Adipocyte (in vitro differentiated cells): Measurements from ENCODE around the gene CYB5R3.

Source experiments
- DNase-seq: peaks from one replicate; pipeline ENCODE4 v3.0.0-alpha.2; 2015; ENCODE audit warnings: low read depth
- H3K27me3 ChIP-seq: replicated peaks from 2 replicates; pipeline ENCODE4 v1.7.0; 2013; ENCODE audit warnings: mild to moderate bottlenecking, low read length, moderate library complexity; ENCODE audit not compliant: control insufficient read depth, insufficient read depth
- H3K36me3 ChIP-seq: 2 replicates; pipeline ENCODE4 v1.7.0; 2013; ENCODE audit warnings: low read length, mild to moderate bottlenecking, moderate library complexity; ENCODE audit not compliant: control insufficient read depth, insufficient read depth, severe bottlenecking
- H3K4me1 ChIP-seq: 2 replicates; pipeline ENCODE4 v1.7.0; 2013; ENCODE audit warnings: mild to moderate bottlenecking, low read length, moderate library complexity; ENCODE audit not compliant: control insufficient read depth, insufficient read depth
- H3K4me3 ChIP-seq: 2 replicates; pipeline ENCODE4 v1.7.0; 2013; ENCODE audit warnings: mild to moderate bottlenecking, low read length, moderate library complexity
- H3K9ac ChIP-seq: 2 replicates; pipeline ENCODE4 v1.7.0; 2013; ENCODE audit warnings: mild to moderate bottlenecking, low read length, moderate library complexity
- H3K9me3 ChIP-seq: 2 replicates; pipeline ENCODE4 v1.7.0; 2013; ENCODE audit warnings: mild to moderate bottlenecking, low read length, moderate library complexity; ENCODE audit not compliant: control insufficient read depth

CYB5R3 gene

GRCh38 chr22:42626951-42627625 lies 22.1 kb downstream of the CYB5R3 start:
- Histone ChIP-seq H3K9ac (no peak overlapping the region), H3K4me1 (peaks cover 14% of the 10 kb centered on the region), H3K36me3 (peaks cover 95% of the 10 kb centered on the region), H3K27me3 (no peaks in the 10 kb centered on the region), H3K4me3 (no peak overlapping the region), H3K9me3 (no peaks in the 10 kb centered on the region)
- no peak for DNase-seq

- no peaks in the 10 kb centered on the region for H3K27me3 ChIP-seq
- peaks cover 14% of the 10 kb centered on the region for H3K4me1 ChIP-seq
- peaks cover 89% of the 10 kb centered on the region for H3K36me3 ChIP-seq
- no peak overlapping the region for H3K9ac ChIP-seq
- H3K9me3 ChIP-seq: no peaks in the 10 kb centered on the region
- no peak overlapping the region for H3K4me3 ChIP-seq
- no peak for DNase-seq
Observed at GRCh38 chr22:42626431-42626830, 22.8 kb downstream of the CYB5R3 start.

- H3K9me3 ChIP-seq: no peaks in the 10 kb centered on the region
- H3K36me3 ChIP-seq: peaks cover 79% of the 10 kb centered on the region
- no peaks in the 10 kb centered on the region for H3K27me3 ChIP-seq
- H3K4me3 ChIP-seq: no peak overlapping the region
- peaks cover 24% of the 10 kb centered on the region for H3K4me1 ChIP-seq
- no peak overlapping the region for H3K9ac ChIP-seq
- DNase-seq: no peak
Observed at GRCh38 chr22:42625416-42625815, 23.8 kb downstream of the CYB5R3 start.

DNA sequence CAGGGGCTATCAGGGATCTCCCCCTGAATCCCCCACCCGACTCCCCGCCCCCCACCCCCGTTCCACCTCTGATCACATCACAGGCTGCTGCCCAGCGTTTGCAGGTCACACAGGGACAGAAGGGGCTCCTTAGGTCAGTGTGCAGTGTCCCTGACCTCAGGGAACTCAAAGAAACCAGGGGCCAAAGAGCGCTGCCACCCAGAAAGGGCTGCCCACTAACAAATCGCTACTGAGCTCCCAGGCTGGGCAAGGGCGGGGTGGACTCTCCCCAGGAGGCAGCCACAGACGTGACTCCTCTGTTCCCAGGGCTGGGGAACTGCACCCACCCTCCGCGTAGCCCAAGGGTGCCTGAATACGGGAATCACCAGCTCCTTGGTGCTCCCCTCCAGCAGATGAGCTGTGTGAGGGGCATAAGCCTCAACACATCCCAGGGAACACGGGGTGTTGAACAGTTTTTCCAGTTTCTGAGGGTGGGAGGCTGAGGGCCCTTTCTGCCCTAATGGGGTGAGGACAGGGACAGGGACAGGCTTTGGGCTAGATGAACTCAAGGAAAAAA lies 24.6 kb downstream of the CYB5R3 start:
- no peak for DNase-seq
- Histone ChIP-seq H3K4me1 (peaks cover 29% of the 10 kb centered on the region), H3K36me3 (peaks cover 80% of the 10 kb centered on the region), H3K9ac (peak overlapping the region; percentile 67), H3K9me3 (no peaks in the 10 kb centered on the region), H3K27me3 (no peaks in the 10 kb centered on the region), H3K4me3 (no peak overlapping the region)

- Histone ChIP-seq H3K27me3 (no peaks in the 10 kb centered on the region), H3K4me1 (peaks cover 29% of the 10 kb centered on the region), H3K9ac (no peak overlapping the region), H3K9me3 (no peaks in the 10 kb centered on the region), H3K4me3 (no peak overlapping the region), H3K36me3 (peaks cover 80% of the 10 kb centered on the region)
- no peak for DNase-seq
Observed at GRCh38 chr22:42623756-42624441, 25.3 kb downstream of the CYB5R3 start.

GRCh38 chr22:42623301-42623751 lies 25.9 kb downstream of the CYB5R3 start:
- Histone ChIP-seq H3K9me3 (no peaks in the 10 kb centered on the region), H3K4me1 (peaks cover 29% of the 10 kb centered on the region), H3K27me3 (no peaks in the 10 kb centered on the region), H3K4me3 (no peak overlapping the region), H3K9ac (no peak overlapping the region), H3K36me3 (peaks cover 76% of the 10 kb centered on the region)
- DNase-seq: no peak

GRCh38 chr22:42622061-42622710 lies 27.0 kb downstream of the CYB5R3 start:
- Histone ChIP-seq H3K27me3 (no peaks in the 10 kb centered on the region), H3K9ac (peak overlapping the region; percentile 66), H3K4me3 (no peak overlapping the region), H3K9me3 (no peaks in the 10 kb centered on the region), H3K4me1 (peaks cover 36% of the 10 kb centered on the region), H3K36me3 (peaks cover 65% of the 10 kb centered on the region)
- DNase-seq: no peak

DNA sequence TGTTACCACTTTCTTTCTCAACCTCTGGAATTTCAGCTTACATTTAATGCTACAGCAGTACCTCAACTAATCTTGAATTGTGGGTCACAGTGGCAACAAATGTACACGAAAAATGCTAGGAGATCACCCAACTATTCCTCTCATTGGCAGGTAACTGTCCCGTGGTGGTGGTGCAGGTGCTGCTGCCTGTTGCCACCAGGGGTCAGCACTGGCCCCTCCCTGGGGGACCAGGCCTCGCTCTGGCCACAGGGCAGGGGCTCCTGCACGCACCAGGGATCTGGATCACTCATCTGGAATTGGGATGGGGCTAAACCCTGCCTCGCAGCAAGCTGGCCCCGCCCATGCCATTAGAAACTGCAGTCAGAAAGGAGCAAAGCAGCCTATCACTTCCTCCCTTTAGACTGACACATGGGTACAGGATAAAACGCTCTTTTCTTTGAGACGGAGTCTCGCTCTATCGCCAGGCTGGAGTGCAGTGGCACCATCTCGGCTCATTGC lies 27.6 kb downstream of the CYB5R3 start:
- Histone ChIP-seq H3K27me3 (no peaks in the 10 kb centered on the region), H3K9ac (peak overlapping the region; percentile 66), H3K36me3 (peaks cover 59% of the 10 kb centered on the region), H3K4me1 (peaks cover 42% of the 10 kb centered on the region), H3K4me3 (peak overlapping the region; percentile 28), H3K9me3 (no peaks in the 10 kb centered on the region)
- DNase-seq: peak; percentile 89

DNA sequence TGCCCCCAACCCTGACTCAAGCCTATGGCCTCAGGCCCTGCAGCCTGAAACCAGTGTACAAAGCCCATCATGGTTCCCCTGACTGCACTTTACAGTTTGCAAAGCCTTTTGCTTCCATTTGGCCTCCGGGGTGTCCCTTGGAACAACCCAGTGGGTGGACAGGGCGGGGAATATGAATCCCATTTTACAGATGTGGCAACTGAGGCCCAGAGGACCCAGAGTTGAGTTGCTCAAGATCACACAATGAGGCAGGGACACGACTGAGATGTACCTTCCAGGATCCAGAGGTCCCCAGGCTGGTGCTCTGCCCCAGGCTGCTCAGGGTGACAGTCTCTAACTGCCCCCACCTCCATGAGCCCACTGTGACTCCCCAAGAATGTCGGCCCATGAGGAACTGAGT lies 29.1 kb downstream of the CYB5R3 start:
- no peak for DNase-seq
- Histone ChIP-seq H3K27me3 (no peaks in the 10 kb centered on the region), H3K4me1 (peaks cover 52% of the 10 kb centered on the region)

GRCh38 chr22:42619261-42620063 lies 29.7 kb downstream of the CYB5R3 start:
- Histone ChIP-seq H3K9me3 (no peaks in the 10 kb centered on the region), H3K27me3 (no peaks in the 10 kb centered on the region), H3K4me3 (no peak overlapping the region), H3K9ac (peak overlapping the region; percentile 22), H3K36me3 (peaks cover 39% of the 10 kb centered on the region), H3K4me1 (peaks cover 52% of the 10 kb centered on the region)
- DNase-seq: no peak

More for the DNA sequence above, 29.1 kb downstream of the CYB5R3 start:
- H3K4me3 ChIP-seq: no peak overlapping the region
- H3K9me3 ChIP-seq: no peaks in the 10 kb centered on the region
- H3K36me3 ChIP-seq: peaks cover 45% of the 10 kb centered on the region
- peak overlapping the region; percentile 66 for H3K9ac ChIP-seq
